MCF 10A (cell line): ENCODE results near the gene PBX1. TPM values are rescaled to one million over a fixed set of nuclear protein-coding genes. Genes with fewer than 3 reads are reported as not detected.

Experiments
- BruUV-seq: library from RNA; stranded (reverse); fragments of 400-500 nt; replicated peaks from 2 replicates; lab custom pipeline; 2021; lab: Mats Ljungman, UMichigan
- CTCF ChIA-PET: fragments of 300-600 bp; sonication (Branson Sonifier 250); formaldehyde crosslinking; extraction: SDS; loops from one replicate; lab custom pipeline; 2021; ENCODE audit warnings: antibody characterized with exemption, inconsistent platforms; lab: Yijun Ruan, JAX
- POLR2A ChIA-PET: fragments of 300-600, 350-650 bp; sonication (Branson Sonifier 250); formaldehyde crosslinking; extraction: SDS; loops from one replicate; lab custom pipeline; 2020; ENCODE audit warnings: antibody characterized with exemption, inconsistent platforms; lab: Yijun Ruan, JAX
- DNase-seq: peaks from one replicate; pipeline ENCODE4 v3.0.0-alpha.2; 2018; ENCODE audit not compliant: unreplicated experiment
- H3K27ac Mint-ChIP-seq: one replicate; pipeline ENCODE4 v1.8.0; 2022; ENCODE audit warnings: mild to moderate bottlenecking, low read depth, mixed read lengths; ENCODE audit not compliant: unreplicated experiment
- H3K27me3 Mint-ChIP-seq: one replicate; pipeline ENCODE4 v1.8.0; 2022; ENCODE audit warnings: mixed read lengths; ENCODE audit not compliant: insufficient read depth, unreplicated experiment
- H3K36me3 Mint-ChIP-seq: one replicate; pipeline ENCODE4 v1.8.0; 2022; ENCODE audit warnings: mild to moderate bottlenecking, moderate library complexity, mixed read lengths; ENCODE audit not compliant: insufficient read depth, unreplicated experiment
- H3K4me1 Mint-ChIP-seq: one replicate; pipeline ENCODE4 v1.8.0; 2022; ENCODE audit warnings: mixed read lengths; ENCODE audit not compliant: insufficient read depth, unreplicated experiment
- H3K4me3 Mint-ChIP-seq: one replicate; pipeline ENCODE4 v1.8.0; 2022; ENCODE audit warnings: mild to moderate bottlenecking, moderate library complexity, mixed read lengths; ENCODE audit not compliant: unreplicated experiment
- H3K9me3 Mint-ChIP-seq: one replicate; pipeline ENCODE4 v1.8.0; 2022; ENCODE audit warnings: mixed read lengths; ENCODE audit not compliant: unreplicated experiment
- intact Hi-C: fragments of 100-400 bp; cut with micrococcal nuclease; formaldehyde crosslinking; loops from 2 replicates; pipeline ENCODE4 v1.14.1; 2022
- total RNA-seq: library from RNA; stranded (reverse); gene quantifications from 2 replicates; pipeline ENCODE4 v1.2.3, GENCODE V29; 2022
- TF ChIP-seq, protein P1 (sequence below): fragments of 200-600 bp; IDR thresholded peaks from one replicate; pipeline ENCODE4 v1.8.0; 2022; ENCODE audit warnings: antibody characterized with exemption, mild to moderate bottlenecking; ENCODE audit not compliant: unreplicated experiment

The PBX1 gene
- total RNA-seq, 1 experiment from 2014 or later, result 5.8 TPM

DNA sequence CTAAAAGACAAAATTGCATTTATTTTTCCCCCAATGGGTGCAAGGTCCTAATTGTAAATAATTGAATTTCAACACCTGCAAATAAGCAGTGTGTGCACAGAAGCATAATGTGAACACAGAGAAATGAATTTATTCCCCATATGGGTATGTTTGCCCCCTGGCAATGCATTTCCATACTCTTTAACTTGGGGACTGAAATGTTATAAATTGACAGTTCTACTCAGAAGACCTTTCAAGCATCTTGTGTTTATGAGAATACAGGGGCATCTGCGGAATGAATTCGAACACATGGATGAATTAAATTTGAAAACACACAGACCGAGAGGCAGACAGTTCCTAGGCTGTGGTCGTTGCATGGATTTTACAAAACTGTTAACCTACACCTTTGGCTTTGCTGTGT lies 3.5 kb downstream of the PBX1 start:
- POLR2A ChIA-PET, result interaction anchor here (0.6 to 5.0 kb wide), 7 partner anchors 9 to 225 kb away, joined by 3 to 65 read pairs (median 5); no protein-coding TSS in a partner anchor

DNA sequence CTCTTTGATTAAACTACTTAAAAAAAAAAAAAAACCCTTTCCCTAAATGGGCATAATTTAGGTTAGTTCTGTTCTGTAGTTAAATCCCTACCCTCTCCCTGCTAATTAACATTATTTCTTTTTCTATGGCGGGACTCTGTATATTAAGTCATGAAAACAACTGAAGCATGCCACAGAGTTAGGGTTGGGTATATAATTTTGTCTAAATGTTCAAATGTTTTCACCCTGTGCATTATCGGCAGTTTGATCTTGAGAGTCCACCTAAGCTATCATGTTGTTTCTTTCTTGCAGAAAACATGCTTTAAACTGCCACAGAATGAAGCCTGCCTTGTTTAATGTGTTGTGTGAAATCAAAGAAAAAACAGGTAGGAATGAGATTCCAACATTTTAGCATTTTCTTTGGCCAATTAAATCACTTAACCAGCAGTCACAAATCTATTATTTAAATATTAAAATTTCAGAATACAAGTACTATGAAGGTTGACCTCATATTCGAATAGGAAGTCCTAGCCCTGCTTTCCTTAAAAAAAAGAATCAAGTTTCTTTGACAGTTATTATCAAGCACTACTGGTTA lies 4.0 kb downstream of the PBX1 start:
- Mint-ChIP-seq H3K27me3 (no peaks in the 10 kb centered on the region), H3K4me1 (peaks cover 33% of the 10 kb centered on the region), H3K4me3 (peak overlapping the region; percentile 89), H3K9me3 (no peaks in the 10 kb centered on the region), H3K36me3 (no peaks in the 10 kb centered on the region), H3K27ac (peak overlapping the region; percentile 99)
- BruUV-seq, result no TSS peak
- CTCF ChIA-PET, result no interaction called here
- DNase-seq, result peak; percentile 44
- intact Hi-C loops, result loop anchor here (2.0 to 5.0 kb wide), 2 partner anchors 144 to 210 kb away; no protein-coding TSS in a partner anchor
- TF ChIP-seq, protein P1, sequence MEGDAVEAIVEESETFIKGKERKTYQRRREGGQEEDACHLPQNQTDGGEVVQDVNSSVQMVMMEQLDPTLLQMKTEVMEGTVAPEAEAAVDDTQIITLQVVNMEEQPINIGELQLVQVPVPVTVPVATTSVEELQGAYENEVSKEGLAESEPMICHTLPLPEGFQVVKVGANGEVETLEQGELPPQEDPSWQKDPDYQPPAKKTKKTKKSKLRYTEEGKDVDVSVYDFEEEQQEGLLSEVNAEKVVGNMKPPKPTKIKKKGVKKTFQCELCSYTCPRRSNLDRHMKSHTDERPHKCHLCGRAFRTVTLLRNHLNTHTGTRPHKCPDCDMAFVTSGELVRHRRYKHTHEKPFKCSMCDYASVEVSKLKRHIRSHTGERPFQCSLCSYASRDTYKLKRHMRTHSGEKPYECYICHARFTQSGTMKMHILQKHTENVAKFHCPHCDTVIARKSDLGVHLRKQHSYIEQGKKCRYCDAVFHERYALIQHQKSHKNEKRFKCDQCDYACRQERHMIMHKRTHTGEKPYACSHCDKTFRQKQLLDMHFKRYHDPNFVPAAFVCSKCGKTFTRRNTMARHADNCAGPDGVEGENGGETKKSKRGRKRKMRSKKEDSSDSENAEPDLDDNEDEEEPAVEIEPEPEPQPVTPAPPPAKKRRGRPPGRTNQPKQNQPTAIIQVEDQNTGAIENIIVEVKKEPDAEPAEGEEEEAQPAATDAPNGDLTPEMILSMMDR, result no peak
- POLR2A ChIA-PET, result interaction anchor here (0.6 to 5.0 kb wide), 6 partner anchors 20 to 225 kb away, joined by 3 to 65 read pairs (median 4); no protein-coding TSS in a partner anchor

More for the DNA sequence above, 3.5 kb downstream of the PBX1 start:
- H3K4me1 Mint-ChIP-seq, result peaks cover 33% of the 10 kb centered on the region
- H3K27ac Mint-ChIP-seq, result peak overlapping the region; percentile 99
- CTCF ChIA-PET, result interaction anchor here (0.6 to 0.8 kb wide), 2 partner anchors 54 to 204 kb away, joined by 3 to 4 read pairs; no protein-coding TSS in a partner anchor
- peak overlapping the region; percentile 89 for H3K4me3 Mint-ChIP-seq
- DNase-seq, result peak; percentile 57
- no peaks in the 10 kb centered on the region for H3K9me3 Mint-ChIP-seq
- no TSS peak for BruUV-seq
- TF ChIP-seq, protein P1, result no peak
- H3K27me3 Mint-ChIP-seq, result no peaks in the 10 kb centered on the region
- H3K36me3 Mint-ChIP-seq, result no peaks in the 10 kb centered on the region
- intact Hi-C loops, result loop anchor here (2.0 to 5.0 kb wide), 2 partner anchors 145 to 210 kb away; no protein-coding TSS in a partner anchor

DNA sequence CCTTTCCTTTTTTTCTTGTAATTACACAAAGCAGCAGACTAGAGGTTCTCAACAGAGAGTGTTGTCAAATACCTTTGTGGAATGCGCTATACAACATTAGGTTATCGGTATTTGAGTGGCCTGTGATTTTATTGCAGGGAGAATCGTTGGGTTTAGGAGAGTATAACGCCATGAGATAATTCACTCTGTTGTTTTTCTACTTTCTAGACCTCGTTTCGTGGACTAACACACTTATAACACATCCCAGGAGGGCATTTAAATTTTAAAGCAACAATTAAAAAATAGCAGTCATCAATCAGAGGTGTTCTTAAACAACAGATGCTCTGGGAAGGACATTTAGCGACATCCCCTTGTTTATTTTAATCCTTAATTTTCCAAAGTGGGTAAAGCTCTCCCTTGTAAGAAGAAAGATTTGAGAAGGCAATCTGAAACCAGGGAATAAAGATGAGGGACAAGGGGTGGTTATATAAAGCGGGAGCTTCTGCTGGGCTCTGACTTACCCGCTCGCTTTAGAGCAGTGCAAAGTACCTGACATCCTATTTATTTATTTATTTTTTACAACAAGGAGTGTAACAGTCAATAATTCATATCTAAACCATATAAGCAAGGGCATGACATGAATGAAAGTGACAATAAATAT lies 4.9 kb downstream of the PBX1 start:
- H3K4me1 Mint-ChIP-seq, result peaks cover 33% of the 10 kb centered on the region
- ChIA-PET CTCF (interaction anchor here (0.7 to 1.5 kb wide), 7 partner anchors 48 to 1141 kb away, joined by 3 to 19 read pairs (median 3); no protein-coding TSS in a partner anchor), POLR2A (interaction anchor here (0.6 to 5.0 kb wide), 15 partner anchors 15 to 1242 kb away, joined by 3 to 65 read pairs (median 3); partner anchors contain the start of gene NUF2)
- intact Hi-C loops, result loop anchor here (2.0 to 5.0 kb wide), 2 partner anchors 143 to 209 kb away; no protein-coding TSS in a partner anchor
- TF ChIP-seq, protein P1, result no peak
- H3K36me3 Mint-ChIP-seq, result no peaks in the 10 kb centered on the region
- H3K27me3 Mint-ChIP-seq, result no peaks in the 10 kb centered on the region
- H3K27ac Mint-ChIP-seq, result peak overlapping the region; percentile 99
- DNase-seq, result peak; percentile 30
- peak overlapping the region; percentile 89 for H3K4me3 Mint-ChIP-seq
- no TSS peak for BruUV-seq
- no peaks in the 10 kb centered on the region for H3K9me3 Mint-ChIP-seq

DNA sequence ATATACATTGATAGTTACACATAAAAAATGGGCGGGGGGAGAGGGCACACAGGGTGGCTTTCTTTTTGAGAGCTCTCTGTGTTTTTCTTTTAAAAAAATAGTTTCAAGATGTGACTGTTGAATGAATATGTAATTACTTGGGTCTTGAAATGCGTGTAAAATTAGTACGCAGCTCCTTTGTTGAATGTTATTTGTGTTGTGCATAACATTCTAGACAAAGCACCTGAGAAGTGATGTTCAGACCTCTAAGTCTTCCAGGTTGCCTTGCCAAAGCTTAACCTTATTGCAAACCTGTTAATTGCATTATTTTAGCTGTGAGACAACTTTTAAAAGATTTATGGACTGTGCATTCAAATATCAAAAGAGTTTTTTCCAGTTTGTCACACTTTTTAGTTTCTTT lies 5.4 kb downstream of the PBX1 start:
- TF ChIP-seq, protein P1, result no peak
- DNase-seq, result peak; percentile 20
- H3K4me3 Mint-ChIP-seq, result peak overlapping the region; percentile 89
- CTCF ChIA-PET, result interaction anchor here (0.7 to 1.5 kb wide), 7 partner anchors 47 to 1140 kb away, joined by 3 to 19 read pairs (median 3); no protein-coding TSS in a partner anchor
- H3K4me1 Mint-ChIP-seq, result peaks cover 33% of the 10 kb centered on the region
- no peaks in the 10 kb centered on the region for H3K27me3 Mint-ChIP-seq
- H3K36me3 Mint-ChIP-seq, result no peaks in the 10 kb centered on the region
- intact Hi-C loops, result loop anchor here (5.0 kb wide), 1 partner anchor 143 kb away; no protein-coding TSS in a partner anchor
- POLR2A ChIA-PET, result interaction anchor here (0.6 to 5.0 kb wide), 16 partner anchors 14 to 1243 kb away, joined by 3 to 65 read pairs (median 3); partner anchors contain the start of gene NUF2
- H3K27ac Mint-ChIP-seq, result peak overlapping the region; percentile 99
- no peaks in the 10 kb centered on the region for H3K9me3 Mint-ChIP-seq
- no TSS peak for BruUV-seq
